Loucy (cell line): ENCODE results near the gene ACACB.

ENCODE experiments used
- CTCF ChIP-seq: fragments of 200-600 bp; sonication (generic); conservative IDR thresholded peaks from 2 replicates; pipeline ENCODE4 v1.5.1; 2014; ENCODE audit warnings: mild to moderate bottlenecking, antibody characterized with exemption, low read length
- EZH2phosphoT487 ChIP-seq: fragments of 200-600 bp; IDR thresholded peaks from 2 replicates; pipeline ENCODE4 v1.6.1; 2018; ENCODE audit warnings: antibody characterized with exemption, mild to moderate bottlenecking, moderate library complexity, borderline replicate concordance

DNA sequence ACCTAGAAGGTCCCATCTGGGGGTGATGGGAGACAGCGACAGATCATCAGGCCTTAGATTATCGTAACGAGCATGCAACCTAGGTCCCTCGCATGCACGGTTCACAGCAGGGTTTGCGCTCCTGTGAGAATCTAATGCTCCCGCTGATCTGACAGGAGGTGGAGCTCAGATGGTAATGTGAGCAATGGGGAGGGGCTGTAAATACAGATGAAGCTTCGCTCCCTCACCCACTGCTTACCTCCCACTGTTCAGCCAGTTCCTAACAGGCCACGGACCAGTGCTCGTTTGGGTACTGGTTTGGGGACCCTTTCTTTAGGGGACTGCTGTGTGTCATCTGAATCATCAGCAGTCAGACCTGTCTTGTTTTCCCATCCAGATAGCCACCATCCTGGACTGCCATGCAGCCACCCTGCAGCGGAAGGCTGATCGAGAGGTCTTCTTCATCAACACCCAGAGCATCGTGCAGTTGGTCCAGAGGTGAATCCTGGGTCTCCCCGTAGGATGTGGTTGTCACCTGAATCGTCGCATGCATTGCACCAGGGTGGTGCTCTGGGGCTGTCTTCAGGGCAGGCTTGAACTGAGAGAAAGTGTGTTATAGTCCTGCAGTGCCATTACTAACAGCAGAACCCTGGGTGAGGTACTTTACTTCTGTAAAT is 96.2 kb downstream of the ACACB start:
- TF ChIP-seq CTCF (no peak), EZH2phosphoT487 (no peak)
